ENCODE measurements around the gene ARHGAP32. TPM values are rescaled to one million over a fixed set of nuclear protein-coding genes. Genes with fewer than 3 reads are reported as not detected.

Gene ARHGAP32
- total RNA-seq, 1 experiment from 2014 or later: 22.0 TPM

GRCh38 chr11:128964463-128964930 lies 227.6 kb downstream of the ARHGAP32 start:
- WGBS (ENCODE audit: extremely low coverage, insufficient read length, low lambda C conversion rate): no CpG with 5 or more reads among the region's 7 CpGs
- Histone ChIP-seq H3K18ac (ENCODE audit: insufficient read length, low read depth, low read length) (no peak overlapping the region), H4K5ac (ENCODE audit: insufficient read length, low read depth, low read length) (no peak overlapping the region), H3T11ph (ENCODE audit: low read length) (no peak overlapping the region), H2BK12ac (ENCODE audit: insufficient read length, low read depth, low read length) (no peak overlapping the region), H3K23ac (ENCODE audit: insufficient read length, low read depth, low read length) (no peak overlapping the region), H2BK120ac (ENCODE audit: low read depth, low read length, poor library complexity, severe bottlenecking) (no peak overlapping the region), H3K79me1 (ENCODE audit: insufficient read depth, low read depth, low read length, poor library complexity, severe bottlenecking) (no peaks in the 10 kb centered on the region), H3K4me1 (ENCODE audit: insufficient read depth, low read length) (no peaks in the 10 kb centered on the region), H2BK15ac (ENCODE audit: low read depth, low read length) (no peak overlapping the region), H3K4me2 (ENCODE audit: insufficient read depth, insufficient read length, low read length) (no peak overlapping the region), H3K9ac (ENCODE audit: extremely low read depth, insufficient read length, low read length) (no peak overlapping the region), H3K9me3 (ENCODE audit: control insufficient read depth, low read depth, low read length) (no peaks in the 10 kb centered on the region), H2AFZ (ENCODE audit: low read length) (no peak overlapping the region), H2BK20ac (ENCODE audit: low read depth, low read length, poor library complexity, severe bottlenecking) (no peak overlapping the region), H3K4ac (ENCODE audit: low read depth, low read length) (no peak overlapping the region), H3K14ac (ENCODE audit: insufficient read depth, low read length) (no peak overlapping the region), H4K91ac (ENCODE audit: insufficient read length, low read depth, low read length) (no peak overlapping the region), H3K27me3 (ENCODE audit: insufficient read depth, low read length) (no peaks in the 10 kb centered on the region), H3K56ac (ENCODE audit: insufficient read length, low read depth, low read length) (no peak overlapping the region), H4K8ac (replicated peaks; ENCODE audit: insufficient read length, low read depth, low read length) (no peak overlapping the region), H3K23me2 (ENCODE audit: insufficient read length, low read depth, low read length, poor library complexity, severe bottlenecking) (no peaks in the 10 kb centered on the region), H2BK5ac (ENCODE audit: insufficient read length, low read length) (no peak overlapping the region), H4K20me1 (ENCODE audit: control insufficient read depth, insufficient read depth, insufficient read length) (no peaks in the 10 kb centered on the region), H2AK5ac (ENCODE audit: insufficient read length, low read length) (no peak overlapping the region), H3K79me2 (ENCODE audit: insufficient read depth, low read length) (no peaks in the 10 kb centered on the region), H3K27ac (ENCODE audit: insufficient read length, low read depth, low read length) (no peak overlapping the region)
- Mint-ChIP-seq H3K4me3 (no peak overlapping the region), H3K27me3 (ENCODE audit: low read depth) (no peaks in the 10 kb centered on the region), H3K36me3 (ENCODE audit: insufficient read depth in 1 of 3, low read depth in 3 of 3) (peaks cover under 1 to 7% (median 7%) of the 10 kb centered on the region in 3 experiments; a peak in 5 of 7 replicates), H3K4me1 (peaks cover 7 to 9% of the 10 kb centered on the region in 2 experiments; a peak in 3 of 4 replicates), H3K27ac (peak overlapping the region in 1 of 3 experiments; percentile 31; a peak in 1 of 7 replicates), H3K9me3 (no peaks in the 10 kb centered on the region)
- DNase-seq: no peak
- TF ChIP-seq CTCF (conservative IDR thresholded peaks at IDR 0.05): no peak
